ENCODE data around the gene SLC39A1.

The SLC39A1 gene

GRCh38 chr1:153944827-153945117, 18.6 kb downstream of the SLC39A1 start:
- ChIA-PET POLR2A (interaction anchor here (2.4 kb wide), 1 partner anchor 18 kb away, joined by 14 read pairs; the partner anchor contains the start of gene SLC39A1), CTCF (interaction anchor here (1.4 to 4.5 kb wide), 11 partner anchors 8 to 153 kb away, joined by 3 to 83 read pairs (median 11); partner anchors contain the start of genes CREB3L4, CRTC2, GATAD2B and RAB13)
- H3K4me3 ChIP-seq (ENCODE audit: low read depth, low read length): peak overlapping the region; percentile 77
- TF ChIP-seq, protein P1, sequence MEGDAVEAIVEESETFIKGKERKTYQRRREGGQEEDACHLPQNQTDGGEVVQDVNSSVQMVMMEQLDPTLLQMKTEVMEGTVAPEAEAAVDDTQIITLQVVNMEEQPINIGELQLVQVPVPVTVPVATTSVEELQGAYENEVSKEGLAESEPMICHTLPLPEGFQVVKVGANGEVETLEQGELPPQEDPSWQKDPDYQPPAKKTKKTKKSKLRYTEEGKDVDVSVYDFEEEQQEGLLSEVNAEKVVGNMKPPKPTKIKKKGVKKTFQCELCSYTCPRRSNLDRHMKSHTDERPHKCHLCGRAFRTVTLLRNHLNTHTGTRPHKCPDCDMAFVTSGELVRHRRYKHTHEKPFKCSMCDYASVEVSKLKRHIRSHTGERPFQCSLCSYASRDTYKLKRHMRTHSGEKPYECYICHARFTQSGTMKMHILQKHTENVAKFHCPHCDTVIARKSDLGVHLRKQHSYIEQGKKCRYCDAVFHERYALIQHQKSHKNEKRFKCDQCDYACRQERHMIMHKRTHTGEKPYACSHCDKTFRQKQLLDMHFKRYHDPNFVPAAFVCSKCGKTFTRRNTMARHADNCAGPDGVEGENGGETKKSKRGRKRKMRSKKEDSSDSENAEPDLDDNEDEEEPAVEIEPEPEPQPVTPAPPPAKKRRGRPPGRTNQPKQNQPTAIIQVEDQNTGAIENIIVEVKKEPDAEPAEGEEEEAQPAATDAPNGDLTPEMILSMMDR (IDR thresholded peaks at IDR 0.05; ENCODE audit: insufficient read depth, low read length, missing control alignments): no peak
- DNase-seq (ENCODE audit: low read depth, low spot score): no peak

DNA sequence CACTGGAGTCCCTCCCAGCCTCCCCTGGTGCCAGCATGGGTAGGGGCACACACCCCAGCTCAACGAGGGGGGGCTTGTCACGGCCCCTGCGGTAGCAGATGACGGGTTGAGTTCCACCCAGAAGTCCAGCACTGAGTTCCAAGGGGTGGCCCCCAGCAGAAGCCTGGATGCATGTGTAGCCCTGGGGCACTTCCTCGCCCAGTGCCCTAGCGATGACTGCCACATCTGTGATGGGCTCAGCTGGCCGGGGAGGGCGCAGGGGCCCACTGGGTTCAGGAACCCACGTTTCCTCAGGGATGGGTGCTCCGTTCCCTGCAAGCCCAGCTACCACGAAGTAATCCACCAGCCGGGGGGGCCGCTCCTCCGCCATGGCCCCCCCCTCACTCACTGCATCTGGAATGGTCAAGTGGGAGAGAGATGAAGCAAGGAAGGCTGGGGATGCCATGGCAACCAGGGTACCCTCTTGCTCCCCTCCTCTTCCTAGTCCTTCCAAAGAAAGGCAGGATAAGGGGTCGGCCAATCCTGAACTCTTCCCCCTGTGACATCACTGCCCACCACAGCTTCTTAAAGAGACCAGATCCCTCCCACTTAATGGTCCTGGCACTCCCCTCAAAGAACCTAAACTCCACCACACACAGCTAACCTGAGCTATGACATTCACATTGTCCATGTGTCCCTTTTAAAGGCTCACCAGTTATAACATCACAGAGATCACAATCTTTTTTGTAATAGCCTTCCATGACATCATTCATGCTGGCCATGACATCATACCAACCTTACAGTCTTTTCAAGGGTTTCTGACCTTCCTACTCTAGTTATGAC, 19.1 kb downstream of the SLC39A1 start:
- ChIA-PET POLR2A (interaction anchor here (0.6 to 1.0 kb wide), 4 partner anchors 14 to 50 kb away, joined by 3 to 4 read pairs (median 4); partner anchors contain the start of gene SLC39A1), CTCF (interaction anchor here (1.1 to 4.5 kb wide), 10 partner anchors 9 to 153 kb away, joined by 3 to 83 read pairs (median 15); partner anchors contain the start of genes CREB3L4, CRTC2, GATAD2B and RAB13)
- TF ChIP-seq, protein P1 (IDR thresholded peaks at IDR 0.05; ENCODE audit: insufficient read depth, low read length, missing control alignments): no peak
- no peak for DNase-seq (ENCODE audit: low read depth, low spot score)
- no peak overlapping the region; the same call in 1 of the 2 replicates for H3K4me3 ChIP-seq (ENCODE audit: low read depth, low read length)

DNA sequence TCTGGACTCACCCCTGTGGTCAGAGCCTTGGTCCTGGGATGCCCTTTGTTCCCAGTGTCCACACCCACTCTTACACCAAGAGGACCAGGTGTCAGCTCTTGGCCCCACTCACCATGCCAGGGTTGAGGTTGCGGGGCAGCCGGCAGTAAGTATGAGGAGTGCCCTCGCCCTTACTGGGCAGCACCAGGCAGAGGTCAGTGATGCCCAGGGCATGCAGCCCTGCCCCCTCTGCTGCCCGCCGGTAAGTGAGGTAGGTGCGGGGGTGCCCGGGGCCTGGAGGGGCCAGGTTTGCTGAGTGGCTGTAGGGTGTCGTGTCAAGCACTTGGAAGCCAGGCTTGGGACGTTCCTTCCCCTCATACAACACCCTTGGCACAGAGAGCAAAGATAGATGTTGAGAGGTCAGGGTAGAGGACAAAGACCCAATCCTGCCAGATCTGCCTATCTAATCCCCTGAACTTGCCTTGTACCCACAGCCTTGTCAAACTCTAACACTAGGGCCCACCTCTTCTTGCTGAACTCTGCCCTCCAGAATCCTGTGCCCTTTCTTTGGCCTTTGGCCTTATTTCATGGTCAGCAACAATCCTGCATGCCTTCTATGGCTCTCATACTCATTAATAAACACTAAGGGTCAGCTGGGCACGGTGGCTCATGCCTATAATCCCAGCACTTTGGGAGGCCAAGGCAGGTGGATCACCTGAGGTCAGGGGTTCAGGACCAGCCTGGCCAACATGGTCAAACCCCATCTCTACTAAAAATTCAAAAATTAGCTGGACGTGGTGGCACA, 20.4 kb downstream of the SLC39A1 start:
- DNase-seq (ENCODE audit: low read depth, low spot score): no peak
- ChIA-PET CTCF (interaction anchor here (0.5 to 4.3 kb wide), 5 partner anchors 10 to 432 kb away, joined by 3 to 83 read pairs (median 8); partner anchors contain the start of genes CREB3L4, CRTC2 and RAB13), POLR2A (interaction anchor here (0.6 kb wide), 1 partner anchor 51 kb away, joined by 4 read pairs; no protein-coding TSS in a partner anchor)
- TF ChIP-seq, protein P1 (IDR thresholded peaks at IDR 0.05; ENCODE audit: insufficient read depth, low read length, missing control alignments): no peak
- no peak overlapping the region for H3K4me3 ChIP-seq (ENCODE audit: low read depth, low read length)

GRCh38 chr1:153941826-153942725, 21.3 kb downstream of the SLC39A1 start:
- no peak overlapping the region for H3K4me3 ChIP-seq (ENCODE audit: low read depth, low read length)
- DNase-seq (ENCODE audit: low read depth, low spot score): no peak
- TF ChIP-seq, protein P1 (IDR thresholded peaks at IDR 0.05; ENCODE audit: insufficient read depth, low read length, missing control alignments): no peak
- ChIA-PET CTCF (interaction anchor here (1.3 kb wide), 1 partner anchor 11 kb away, joined by 4 read pairs; no protein-coding TSS in a partner anchor), POLR2A (interaction anchor here (1.4 kb wide), 1 partner anchor 14 kb away, joined by 5 read pairs; no protein-coding TSS in a partner anchor)

- TF ChIP-seq, protein P1 (IDR thresholded peaks at IDR 0.05; ENCODE audit: insufficient read depth, low read length, missing control alignments): no peak
- DNase-seq (ENCODE audit: low read depth, low spot score): no peak
- no peak overlapping the region for H3K4me3 ChIP-seq (ENCODE audit: low read depth, low read length)
- ChIA-PET POLR2A (interaction anchor here (1.4 to 2.1 kb wide), 2 partner anchors 12 to 17 kb away, joined by 5 to 6 read pairs; partner anchors contain the start of gene GATAD2B), CTCF (interaction anchor here (1.1 to 2.3 kb wide), 5 partner anchors 10 to 113 kb away, joined by 3 to 6 read pairs (median 4); partner anchors contain the start of gene JTB)
Observed at GRCh38 chr1:153940756-153941155, 22.6 kb downstream of the SLC39A1 start.
